ENCODE measurements around the gene SMAD6. TPM values are rescaled to one million over a fixed set of nuclear protein-coding genes. Genes with fewer than 3 reads are reported as not detected.

SMAD6 gene
- total RNA-seq, 2 donors from 2014 or later = 14.8 to 51.2 TPM

- H3K4me1 ChIP-seq (replicated peaks) = peaks cover 13% of the 10 kb centered on the region
- no peaks in the 10 kb centered on the region for H3K9me3 ChIP-seq
- WGBS = 28% methylated on average over 7 of the region's 7 CpGs
- H3K4me3 ChIP-seq = no peak overlapping the region
- H3K36me3 ChIP-seq = no peaks in the 10 kb centered on the region
- no peak overlapping the region for H3K27ac ChIP-seq
- peak; percentile 49 for DNase-seq (ENCODE audit: low spot score)
- TF ChIP-seq CTCF (IDR thresholded peaks at IDR 0.05) (no peak), POLR2AphosphoS5 (IDR thresholded peaks at IDR 0.05) (peak; percentile 25)
- H3K27me3 ChIP-seq (replicated peaks; ENCODE audit: insufficient read depth) = no peaks in the 10 kb centered on the region
- intact Hi-C loops (cut with DNase I) = no loop called here
Measured at GRCh38 chr15:66751579-66751978, 49.5 kb downstream of the SMAD6 start.

GRCh38 chr15:66752078-66752477 is 50.0 kb downstream of the SMAD6 start:
- no peak for DNase-seq (ENCODE audit: low spot score)
- no peaks in the 10 kb centered on the region for H3K27me3 ChIP-seq (replicated peaks; ENCODE audit: insufficient read depth)
- intact Hi-C loops (cut with DNase I) = no loop called here
- no peaks in the 10 kb centered on the region for H3K9me3 ChIP-seq
- H3K27ac ChIP-seq = no peak overlapping the region
- WGBS = 59% methylated on average over 2 of the region's 2 CpGs
- no peaks in the 10 kb centered on the region for H3K36me3 ChIP-seq
- no peak overlapping the region for H3K4me3 ChIP-seq
- no peak for TF ChIP-seq CTCF (IDR thresholded peaks at IDR 0.05)
- no peak for TF ChIP-seq POLR2AphosphoS5 (IDR thresholded peaks at IDR 0.05)
- no peak for TF ChIP-seq POLR2A (IDR thresholded peaks at IDR 0.05)
- H3K4me1 ChIP-seq (replicated peaks) = peaks cover 13% of the 10 kb centered on the region

- WGBS = 55% methylated on average over 7 of the region's 7 CpGs
- Histone ChIP-seq H3K4me1 (replicated peaks) (peaks cover 8% of the 10 kb centered on the region), H3K4me3 (no peak overlapping the region), H3K27ac (no peak overlapping the region), H3K27me3 (replicated peaks; ENCODE audit: insufficient read depth) (no peaks in the 10 kb centered on the region), H3K9me3 (no peaks in the 10 kb centered on the region), H3K36me3 (no peaks in the 10 kb centered on the region)
- intact Hi-C loops (cut with DNase I) = no loop called here
- TF ChIP-seq POLR2AphosphoS5 (IDR thresholded peaks at IDR 0.05) = no peak
- TF ChIP-seq CTCF (IDR thresholded peaks at IDR 0.05) = no peak
- no peak for TF ChIP-seq POLR2A (IDR thresholded peaks at IDR 0.05)
- no peak for DNase-seq (ENCODE audit: low spot score)
Measured at GRCh38 chr15:66753687-66754377, 51.8 kb downstream of the SMAD6 start.

GRCh38 chr15:66754789-66755188 is 52.8 kb downstream of the SMAD6 start:
- Histone ChIP-seq H3K27ac (no peak overlapping the region), H3K9me3 (no peaks in the 10 kb centered on the region), H3K4me1 (replicated peaks) (peaks cover 7% of the 10 kb centered on the region), H3K36me3 (no peaks in the 10 kb centered on the region), H3K4me3 (no peak overlapping the region), H3K27me3 (replicated peaks; ENCODE audit: insufficient read depth) (no peaks in the 10 kb centered on the region)
- intact Hi-C loops (cut with DNase I) = no loop called here
- no peak for DNase-seq (ENCODE audit: low spot score)
- TF ChIP-seq POLR2AphosphoS5 (IDR thresholded peaks at IDR 0.05) (no peak), POLR2A (IDR thresholded peaks at IDR 0.05) (no peak), CTCF (IDR thresholded peaks at IDR 0.05) (no peak)
- 94% methylated on average over 1 of the region's 1 CpG for WGBS

Data from prostate gland (tissue), 2 donors.